22Rv1 (cell line): ENCODE data around the gene PAFAH1B2.

Experiments used
- CTCF ChIP-seq: fragments of 450-650 bp; IDR thresholded peaks from 2 replicates; pipeline ENCODE4 v1.5.1; 2017; ENCODE audit warnings: mild to moderate bottlenecking
- ZFX ChIP-seq: fragments of 450-650 bp; IDR thresholded peaks from 2 replicates; pipeline ENCODE4 v1.6.1; 2017; ENCODE audit warnings: antibody characterized with exemption, borderline replicate concordance

- TF ChIP-seq CTCF, result no peak
- TF ChIP-seq ZFX, result no peak
Measured at GRCh38 chr11:117097389-117098268, 46.5 kb upstream of the PAFAH1B2 start.
